GM19023 (cell line): ENCODE measurements around the gene BPIFB2.

ENCODE experiments used
- ATAC-seq: cut with Tn5 transposase; IDR thresholded peaks from one replicate; pipeline ENCODE4 v1.9.1; 2021; ENCODE audit warnings: mild to moderate bottlenecking, moderate library complexity; ENCODE audit not compliant: unreplicated experiment

BPIFB2 gene

GRCh38 chr20:33005908-33006775 is 1.4 kb upstream of the BPIFB2 start:
- no peak for ATAC-seq

GRCh38 chr20:33006776-33007375 is 628 bp upstream of the BPIFB2 start:
- ATAC-seq = no peak

- ATAC-seq = no peak
Measured at GRCh38 chr20:33008336-33009213, 1.1 kb downstream of the BPIFB2 start.

- ATAC-seq = no peak
Measured at GRCh38 chr20:33009214-33010132, 2.0 kb downstream of the BPIFB2 start.

- no peak for ATAC-seq
Measured at GRCh38 chr20:33010133-33010504, 2.6 kb downstream of the BPIFB2 start.

- ATAC-seq = no peak
Measured at GRCh38 chr20:33010674-33011449, 3.4 kb downstream of the BPIFB2 start.

GRCh38 chr20:33012327-33013189 is 5.1 kb downstream of the BPIFB2 start:
- ATAC-seq = no peak

- no peak for ATAC-seq
Measured at GRCh38 chr20:33013701-33014326, 6.3 kb downstream of the BPIFB2 start.

- ATAC-seq = no peak
Measured at GRCh38 chr20:33014336-33015113, 7.0 kb downstream of the BPIFB2 start.

GRCh38 chr20:33015114-33015484 is 7.6 kb downstream of the BPIFB2 start:
- ATAC-seq = no peak

GRCh38 chr20:33015700-33016580 is 8.4 kb downstream of the BPIFB2 start:
- ATAC-seq = no peak

GRCh38 chr20:33016581-33017109 is 9.1 kb downstream of the BPIFB2 start:
- ATAC-seq = no peak

- no peak for ATAC-seq
Measured at GRCh38 chr20:33017542-33017941, 10.0 kb downstream of the BPIFB2 start.

GRCh38 chr20:33018169-33018931 is 10.8 kb downstream of the BPIFB2 start:
- no peak for ATAC-seq

- no peak for ATAC-seq
Measured at GRCh38 chr20:33019465-33020277, 12.2 kb downstream of the BPIFB2 start.
